Measurements from ENCODE around the gene IFIH1.

DNA sequence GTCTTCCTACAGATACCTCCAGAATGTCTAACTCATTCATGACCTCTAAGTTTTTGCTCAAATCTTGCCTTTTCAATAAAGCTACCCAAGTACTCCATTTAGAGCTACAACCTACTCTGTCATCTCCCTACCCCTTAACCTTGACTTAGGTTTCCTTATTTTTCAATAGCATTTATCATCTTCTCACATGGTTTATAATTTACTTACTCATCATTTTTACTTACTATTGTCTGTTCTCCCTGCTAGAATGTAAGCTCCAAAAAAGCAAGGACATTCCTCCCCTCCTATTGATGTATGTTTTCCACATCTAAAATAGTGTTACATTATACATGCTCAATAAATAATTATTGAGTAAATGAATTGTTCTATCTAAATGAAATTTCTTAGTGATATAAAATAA, 22.3 kb upstream of the IFIH1 start:
- TF ChIP-seq, protein P1, sequence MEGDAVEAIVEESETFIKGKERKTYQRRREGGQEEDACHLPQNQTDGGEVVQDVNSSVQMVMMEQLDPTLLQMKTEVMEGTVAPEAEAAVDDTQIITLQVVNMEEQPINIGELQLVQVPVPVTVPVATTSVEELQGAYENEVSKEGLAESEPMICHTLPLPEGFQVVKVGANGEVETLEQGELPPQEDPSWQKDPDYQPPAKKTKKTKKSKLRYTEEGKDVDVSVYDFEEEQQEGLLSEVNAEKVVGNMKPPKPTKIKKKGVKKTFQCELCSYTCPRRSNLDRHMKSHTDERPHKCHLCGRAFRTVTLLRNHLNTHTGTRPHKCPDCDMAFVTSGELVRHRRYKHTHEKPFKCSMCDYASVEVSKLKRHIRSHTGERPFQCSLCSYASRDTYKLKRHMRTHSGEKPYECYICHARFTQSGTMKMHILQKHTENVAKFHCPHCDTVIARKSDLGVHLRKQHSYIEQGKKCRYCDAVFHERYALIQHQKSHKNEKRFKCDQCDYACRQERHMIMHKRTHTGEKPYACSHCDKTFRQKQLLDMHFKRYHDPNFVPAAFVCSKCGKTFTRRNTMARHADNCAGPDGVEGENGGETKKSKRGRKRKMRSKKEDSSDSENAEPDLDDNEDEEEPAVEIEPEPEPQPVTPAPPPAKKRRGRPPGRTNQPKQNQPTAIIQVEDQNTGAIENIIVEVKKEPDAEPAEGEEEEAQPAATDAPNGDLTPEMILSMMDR (IDR thresholded peaks at IDR 0.05): no peak
- no peak for TF ChIP-seq POLR2A (IDR thresholded peaks at IDR 0.05)

Data from thyroid gland (tissue), 4 donors.